ENCODE results near the gene ADGRB3. TPM values are rescaled to one million over a fixed set of nuclear protein-coding genes. Genes with fewer than 3 reads are reported as not detected.

ADGRB3 gene
- total and polyA plus RNA-seq, 2 donors (not counting 3 experiments of a cell fraction or from before 2014, with no cell fraction given): not detected

DNA sequence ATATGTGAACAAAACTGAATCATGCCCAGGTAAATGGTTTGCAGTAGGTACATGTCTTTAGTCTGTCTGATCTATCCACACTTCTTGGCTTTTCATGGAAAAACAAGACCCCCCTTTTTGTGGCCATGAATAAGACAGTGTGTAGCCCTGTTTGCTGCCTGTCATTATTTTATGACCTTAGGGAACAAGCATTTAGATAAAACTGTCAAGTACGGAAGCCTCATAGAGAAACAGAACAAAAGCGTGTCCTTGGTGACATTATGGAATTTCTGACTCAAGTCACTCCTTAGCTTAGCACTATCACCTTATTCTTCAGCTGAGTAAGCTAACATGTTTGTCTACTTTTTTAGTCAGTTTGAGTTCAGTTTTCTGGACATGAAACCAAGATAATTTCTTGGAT, 476.2 kb downstream of the ADGRB3 start:
- Histone ChIP-seq H3K36me3 (ENCODE audit: control insufficient read depth in 2 of 2, extremely low read depth in 1 of 2, insufficient read depth in 2 of 2, low read length in 2 of 2) (no peaks in the 10 kb centered on the region), H3K27me3 (ENCODE audit: control insufficient read depth in 2 of 2, insufficient read depth in 2 of 2, low read length in 2 of 2) (no peaks in the 10 kb centered on the region), H3K4me3 (replicated peaks in 1 of 3; ENCODE audit: insufficient read depth in 1 of 3, low read depth in 1 of 3, low read length in 3 of 3) (no peak overlapping the region), H3K27ac (ENCODE audit: insufficient read depth, low read depth, low read length) (no peak overlapping the region), H2AFZ (ENCODE audit: low read depth, low read length) (no peak overlapping the region), H4K20me1 (replicated peaks; ENCODE audit: control insufficient read depth, extremely low read depth, insufficient read depth, low read length) (no peaks in the 10 kb centered on the region), H3K4me1 (ENCODE audit: control insufficient read depth, extremely low read depth, insufficient read depth, low read length) (no peaks in the 10 kb centered on the region), H3K79me2 (ENCODE audit: control insufficient read depth, insufficient read depth, low read length) (no peaks in the 10 kb centered on the region), H3K9me3 (replicated peaks; ENCODE audit: control insufficient read depth, insufficient read depth, low read length) (peaks cover 1% of the 10 kb centered on the region), H3K4me2 (ENCODE audit: insufficient read depth, low read length) (no peak overlapping the region), H3K9me1 (replicated peaks; ENCODE audit: control insufficient read depth, extremely low read depth, insufficient read depth, low read length) (no peaks in the 10 kb centered on the region), H3K9ac (replicated peaks; ENCODE audit: extremely low read depth, insufficient read depth, low read length) (no peak overlapping the region)
- ChIA-PET POLR2A (no interaction called here), CTCF (no interaction called here)
- TF ChIP-seq MYC (IDR thresholded peaks at IDR 0.05; ENCODE audit: low read depth, low read length) (no peak), POLR2AphosphoS5 (IDR thresholded peaks at IDR 0.05; ENCODE audit: insufficient read depth, low read depth, low read length) (no peak), MAX (IDR thresholded peaks at IDR 0.05; ENCODE audit: insufficient read depth, insufficient read length) (no peak), GATA2 (IDR thresholded peaks at IDR 0.05; ENCODE audit: insufficient read depth, insufficient read length, low read depth, low read length) (no peak), JUN (IDR thresholded peaks at IDR 0.05; ENCODE audit: borderline replicate concordance, insufficient read depth, insufficient read length, low read depth) (no peak), FOS (IDR thresholded peaks at IDR 0.05; ENCODE audit: borderline replicate concordance, insufficient read depth, low read length) (no peak), POLR2A (IDR thresholded peaks at IDR 0.05; ENCODE audit: low read depth, low read length) (no peak), EZH2 (IDR thresholded peaks at IDR 0.05; ENCODE audit: borderline replicate concordance, low read depth, low read length, severe bottlenecking) (no peak)
- TF ChIP-seq, protein P1, sequence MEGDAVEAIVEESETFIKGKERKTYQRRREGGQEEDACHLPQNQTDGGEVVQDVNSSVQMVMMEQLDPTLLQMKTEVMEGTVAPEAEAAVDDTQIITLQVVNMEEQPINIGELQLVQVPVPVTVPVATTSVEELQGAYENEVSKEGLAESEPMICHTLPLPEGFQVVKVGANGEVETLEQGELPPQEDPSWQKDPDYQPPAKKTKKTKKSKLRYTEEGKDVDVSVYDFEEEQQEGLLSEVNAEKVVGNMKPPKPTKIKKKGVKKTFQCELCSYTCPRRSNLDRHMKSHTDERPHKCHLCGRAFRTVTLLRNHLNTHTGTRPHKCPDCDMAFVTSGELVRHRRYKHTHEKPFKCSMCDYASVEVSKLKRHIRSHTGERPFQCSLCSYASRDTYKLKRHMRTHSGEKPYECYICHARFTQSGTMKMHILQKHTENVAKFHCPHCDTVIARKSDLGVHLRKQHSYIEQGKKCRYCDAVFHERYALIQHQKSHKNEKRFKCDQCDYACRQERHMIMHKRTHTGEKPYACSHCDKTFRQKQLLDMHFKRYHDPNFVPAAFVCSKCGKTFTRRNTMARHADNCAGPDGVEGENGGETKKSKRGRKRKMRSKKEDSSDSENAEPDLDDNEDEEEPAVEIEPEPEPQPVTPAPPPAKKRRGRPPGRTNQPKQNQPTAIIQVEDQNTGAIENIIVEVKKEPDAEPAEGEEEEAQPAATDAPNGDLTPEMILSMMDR (IDR thresholded peaks at IDR 0.05; ENCODE audit: extremely low read depth in 1 of 2, insufficient read depth in 1 of 2, low read depth in 1 of 2, low read length in 2 of 2): no peak
- dilution Hi-C loops (cut with MboI; ENCODE audit: extremely low pct_ligation_motif_present, low sequenced_read_pairs): no loop called here
- DNase-seq (ENCODE audit: low read depth, low spot score) (no peak), FAIRE-seq (no peak)
- no TSS peak for BruUV-seq (replicated peaks)
- intact Hi-C loops (cut with micrococcal nuclease): no loop called here
